SK-N-SH (cell line): Measurements from ENCODE around the gene UCKL1. TPM values are rescaled to one million over a fixed set of nuclear protein-coding genes. Genes with fewer than 3 reads are reported as not detected.

ENCODE experiments used
- CTCF ChIA-PET: fragments of 300-600, 350-600 bp; formaldehyde crosslinking; extraction: SDS; loops from one replicate; lab custom pipeline; 2021; lab: Yijun Ruan, JAX
- POLR2A ChIA-PET: fragments of 350-600 bp; sonication (Branson Sonifier 250); formaldehyde crosslinking; extraction: SDS; loops from one replicate; lab custom pipeline; 2020; ENCODE audit warnings: antibody characterized with exemption, inconsistent platforms; lab: Yijun Ruan, JAX
- DNase-seq: peaks from one replicate; pipeline ENCODE4 v3.0.0; 2012
- H2AFZ ChIP-seq: fragments of 200-600 bp; sonication (generic); 2 replicates; pipeline ENCODE4 v1.8.1; 2016; ENCODE audit warnings: antibody characterized with exemption, mild to moderate bottlenecking, low read depth
- H3F3A ChIP-seq: fragments of 200-600 bp; sonication (generic); replicated peaks from 2 replicates; pipeline ENCODE3; 2016; ENCODE audit warnings: antibody characterized with exemption, mild to moderate bottlenecking; ENCODE audit not compliant: insufficient read depth
- H3K27ac ChIP-seq, 2 experiments: fragments of 200-500 bp in 1 of 2; fragments of 200-600 bp in 1 of 2; sonication (Bioruptor generic) in 1 of 2; sonication (generic), shearing (Covaris generic) in 1 of 2; 2 replicates each; pipeline versions ENCODE4 v1.5.1 to v1.6.1; 2014 to 2016; ENCODE audit warnings: low read depth in 2 of 2, inconsistent platforms in 1 of 2, low read length in 1 of 2, mild to moderate bottlenecking in 1 of 2, mixed read lengths in 1 of 2
- H3K27me3 ChIP-seq: fragments of 200-600 bp; sonication (generic), shearing (Covaris generic); 2 replicates; pipeline ENCODE4 v1.6.1; 2016; ENCODE audit warnings: mixed run types; ENCODE audit not compliant: insufficient read depth
- H3K36me3 ChIP-seq, 2 experiments: fragments of 200-500 bp in 1 of 2; fragments of 200-600 bp in 1 of 2; sonication (Bioruptor generic) in 1 of 2; sonication (generic) in 1 of 2; replicated peaks in 1 of 2; 2 replicates each; pipeline versions ENCODE3 to v1.5.1; 2014 to 2016; ENCODE audit warnings: low read length in 1 of 2, mild to moderate bottlenecking in 1 of 2; ENCODE audit not compliant: insufficient read depth in 2 of 2, control insufficient read depth in 1 of 2
- H3K4me1 ChIP-seq, 2 experiments: fragments of 200-500 bp in 1 of 2; fragments of 200-600 bp in 1 of 2; sonication (Bioruptor generic) in 1 of 2; sonication (generic), shearing (Covaris generic) in 1 of 2; 2 replicates each; pipeline versions ENCODE4 v1.5.1 to v1.6.1; 2014 to 2016; ENCODE audit warnings: low read depth in 1 of 2, low read length in 1 of 2, mixed run types in 1 of 2; ENCODE audit not compliant: insufficient read depth in 2 of 2, control insufficient read depth in 1 of 2
- H3K4me2 ChIP-seq: fragments of 200-600 bp; sonication (generic), shearing (Covaris generic); 2 replicates; pipeline ENCODE4 v1.6.1; 2017; ENCODE audit warnings: mixed run types
- H3K4me3 ChIP-seq, 2 experiments: fragments of 200-500 bp in 1 of 2; fragments of 200-600 bp in 1 of 2; sonication (Bioruptor generic) in 1 of 2; sonication (generic), shearing (Covaris generic) in 1 of 2; 2 replicates each; pipeline versions ENCODE4 v1.5.1 to v1.8.1; 2014 to 2016; ENCODE audit warnings: low read depth in 2 of 2, inconsistent platforms in 1 of 2, low read length in 1 of 2, mild to moderate bottlenecking in 1 of 2, mixed read lengths in 1 of 2, moderate library complexity in 1 of 2
- H3K79me2 ChIP-seq: fragments of 200-600 bp; sonication (generic); 2 replicates; pipeline ENCODE4 v1.8.1; 2017; ENCODE audit warnings: mild to moderate bottlenecking; ENCODE audit not compliant: insufficient read depth
- H3K9ac ChIP-seq: fragments of 200-600 bp; sonication (generic); 2 replicates; pipeline ENCODE4 v1.6.1; 2017; ENCODE audit warnings: mixed run types
- H3K9me2 ChIP-seq: fragments of 200-600 bp; sonication (generic); 2 replicates; pipeline ENCODE4 v1.6.1; 2017; ENCODE audit warnings: mixed run types
- H3K9me3 ChIP-seq: fragments of 200-600 bp; sonication (generic); 2 replicates; pipeline ENCODE4 v1.6.1; 2017; ENCODE audit warnings: mixed run types, mild to moderate bottlenecking, moderate library complexity
- H4K20me1 ChIP-seq: fragments of 200-600 bp; sonication (generic); 2 replicates; pipeline ENCODE4 v1.6.1; 2017; ENCODE audit warnings: mild to moderate bottlenecking, mixed run types; ENCODE audit not compliant: insufficient read depth
- CHD2 ChIP-seq: fragments of 150-350 bp; IDR thresholded peaks from 2 replicates; pipeline ENCODE4 v1.6.1; 2018; ENCODE audit warnings: low read length; ENCODE audit not compliant: partially characterized antibody
- ELF1 ChIP-seq: IDR thresholded peaks from 2 replicates; pipeline ENCODE4 v1.4.0; 2012
- GABPA ChIP-seq: IDR thresholded peaks from 2 replicates; pipeline ENCODE4 v1.4.0; 2012; ENCODE audit warnings: low read depth, mild to moderate bottlenecking
- MEF2A ChIP-seq: IDR thresholded peaks from 2 replicates; pipeline ENCODE4 v1.4.0; 2012; ENCODE audit warnings: low read depth, borderline replicate concordance
- NRF1 ChIP-seq: IDR thresholded peaks from 2 replicates; pipeline ENCODE4 v1.6.1; 2012; ENCODE audit warnings: low read depth, mild to moderate bottlenecking, low read length
- RAD21 ChIP-seq: IDR thresholded peaks from 2 replicates; pipeline ENCODE4 v1.6.1; 2012; ENCODE audit warnings: mild to moderate bottlenecking, low read length
- RCOR1 ChIP-seq: fragments of 150-350 bp; IDR thresholded peaks from 2 replicates; pipeline ENCODE4 v1.6.1; 2017; ENCODE audit warnings: antibody characterized with exemption, low read length
- RFX5 ChIP-seq: IDR thresholded peaks from 2 replicates; pipeline ENCODE4 v1.6.1; 2012; ENCODE audit warnings: mild to moderate bottlenecking, improper control_type of control experiment, low read length
- TAF1 ChIP-seq: IDR thresholded peaks from 2 replicates; pipeline ENCODE4 v1.6.1; 2012; ENCODE audit warnings: low read depth, mild to moderate bottlenecking, low read length, moderate library complexity, borderline replicate concordance
- WGBS: methylation state at CpG from one replicate; pipeline ENCODE4 v1.1.6; 2017; ENCODE audit warnings: low lambda C conversion rate; 5-methylcytosine and 5-hydroxymethylcytosine counted together
- polyA plus RNA-seq, 3 experiments: library from polyadenylated mRNA; depleted of rRNA; stranded (reverse); fragments of >200 nt; gene quantifications; 2 replicates each; pipeline ENCODE4 v1.2.3, GENCODE V29; 2012
- TF ChIP-seq, protein P1 (sequence below): IDR thresholded peaks from 2 replicates; pipeline ENCODE4 v1.4.0; 2012; ENCODE audit warnings: low read depth
- TF ChIP-seq, protein P2 (sequence below): IDR thresholded peaks from 2 replicates; pipeline ENCODE4 v1.4.0; 2012; ENCODE audit warnings: low read depth, borderline replicate concordance
- TF ChIP-seq, protein P3 (sequence below): fragments of 200-600 bp; sonication (generic); IDR thresholded peaks from 2 replicates; pipeline ENCODE4 v1.6.1; 2017; ENCODE audit warnings: antibody characterized with exemption, mild to moderate bottlenecking, moderate library complexity

The UCKL1 gene
- polyA plus RNA-seq, 1 of the 3 experiments (the other 2 are of a cell fraction): 71.6 TPM

DNA sequence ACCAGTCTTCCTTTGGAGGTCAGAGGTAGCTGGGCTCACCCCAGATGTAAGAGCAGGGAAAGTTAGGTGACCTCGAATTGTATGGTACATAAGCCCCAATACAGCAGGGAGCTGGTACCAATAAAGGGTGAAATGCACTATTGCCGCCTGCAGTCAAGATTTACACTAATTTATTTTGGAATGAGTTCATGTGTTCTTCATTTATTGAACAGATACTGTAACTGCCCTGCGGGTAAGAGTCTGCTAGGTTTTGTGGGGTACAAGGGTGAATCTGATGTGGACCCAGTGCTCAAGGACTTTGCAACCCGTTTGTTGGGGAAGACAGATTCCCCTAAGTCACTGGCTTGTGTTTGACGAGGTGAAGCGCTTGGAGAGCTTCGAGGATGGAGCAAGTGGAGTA, 63.8 kb downstream of the UCKL1 start:
- DNase-seq: no peak
- Histone ChIP-seq H3K4me3 (no peak overlapping the region), H3K79me2 (peaks cover 20% of the 10 kb centered on the region), H3K9me2 (no peaks in the 10 kb centered on the region), H4K20me1 (peaks cover 29% of the 10 kb centered on the region), H2AFZ (no peak overlapping the region), H3K27me3 (no peaks in the 10 kb centered on the region), H3K4me1 (peaks cover 7 to 15% of the 10 kb centered on the region in 2 experiments; a peak in 3 of 4 replicates)
- WGBS: 66% methylated on average over 7 of the region's 7 CpGs
- TF ChIP-seq RFX5 (no peak), TAF1 (no peak), CHD2 (no peak), ELF1 (no peak), RCOR1 (no peak), NRF1 (no peak)
- TF ChIP-seq, all 33 proteins: peak for 0
- H3K4me2 ChIP-seq: no peak overlapping the region
- no peak overlapping the region for H3K9ac ChIP-seq
- H3K36me3 ChIP-seq: peaks cover 6 to 37% of the 10 kb centered on the region in 2 experiments
- POLR2A ChIA-PET: no interaction called here
- no peaks in the 10 kb centered on the region for H3K9me3 ChIP-seq
- no peak overlapping the region for H3K27ac ChIP-seq
- CTCF ChIA-PET: interaction anchor here (1.3 to 1.7 kb wide), 2 partner anchors 28 to 117 kb away, joined by 3 to 5 read pairs; no protein-coding TSS in a partner anchor
- H3F3A ChIP-seq: peaks cover 25% of the 10 kb centered on the region

DNA sequence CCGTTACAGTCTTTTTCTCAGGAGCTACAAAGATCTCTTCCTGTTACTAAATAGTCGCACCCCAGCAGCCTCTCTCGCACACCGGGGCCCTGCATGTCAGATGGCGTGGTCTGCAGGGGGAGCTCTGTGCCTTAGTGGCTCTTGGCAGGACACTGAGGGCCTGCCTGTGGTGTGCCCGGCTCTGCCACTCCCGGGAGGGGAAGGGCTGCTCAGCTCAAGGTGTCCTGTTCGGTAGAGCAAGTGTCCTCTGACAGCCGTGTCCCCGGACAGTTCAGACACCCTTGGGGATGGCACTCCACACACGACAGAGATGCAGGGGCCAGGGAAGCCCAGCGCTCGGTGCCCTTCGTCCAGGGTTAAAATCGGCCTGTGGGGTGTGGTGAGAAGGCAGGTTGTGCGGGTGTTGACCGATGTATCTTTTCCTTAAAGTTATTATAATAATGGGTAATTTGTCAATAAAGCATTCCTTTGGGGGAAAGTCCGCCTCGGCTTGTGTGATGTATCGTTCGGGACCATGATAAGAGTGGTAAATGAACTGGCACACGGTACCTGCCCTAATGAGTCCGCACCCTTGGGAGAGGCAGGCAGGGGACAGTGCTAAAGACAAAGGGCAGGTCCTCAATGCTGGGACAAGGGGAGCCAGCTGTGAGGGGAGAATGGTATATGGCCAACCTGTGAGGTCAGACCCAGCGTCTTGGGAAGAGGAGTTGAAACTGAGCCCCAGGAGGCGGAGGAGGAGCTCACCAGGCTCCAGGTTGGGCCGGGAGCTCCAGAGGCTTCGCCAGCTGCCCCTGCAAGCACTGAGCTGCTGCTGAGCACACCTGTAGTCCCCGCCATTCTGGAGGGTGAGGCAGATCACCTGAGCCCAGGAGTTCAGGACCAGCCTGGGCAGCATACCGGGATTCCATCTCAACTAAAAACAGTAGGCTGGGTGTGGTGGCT, 64.9 kb downstream of the UCKL1 start:
- peaks cover 25% of the 10 kb centered on the region for H3F3A ChIP-seq
- H3K9me2 ChIP-seq: no peaks in the 10 kb centered on the region
- TF ChIP-seq ELF1 (no peak), TAF1 (no peak), RAD21 (no peak), NRF1 (no peak), MEF2A (no peak), CHD2 (no peak), GABPA (no peak)
- TF ChIP-seq, protein P1, sequence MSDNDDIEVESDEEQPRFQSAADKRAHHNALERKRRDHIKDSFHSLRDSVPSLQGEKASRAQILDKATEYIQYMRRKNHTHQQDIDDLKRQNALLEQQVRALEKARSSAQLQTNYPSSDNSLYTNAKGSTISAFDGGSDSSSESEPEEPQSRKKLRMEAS: no peak
- TF ChIP-seq, protein P2, sequence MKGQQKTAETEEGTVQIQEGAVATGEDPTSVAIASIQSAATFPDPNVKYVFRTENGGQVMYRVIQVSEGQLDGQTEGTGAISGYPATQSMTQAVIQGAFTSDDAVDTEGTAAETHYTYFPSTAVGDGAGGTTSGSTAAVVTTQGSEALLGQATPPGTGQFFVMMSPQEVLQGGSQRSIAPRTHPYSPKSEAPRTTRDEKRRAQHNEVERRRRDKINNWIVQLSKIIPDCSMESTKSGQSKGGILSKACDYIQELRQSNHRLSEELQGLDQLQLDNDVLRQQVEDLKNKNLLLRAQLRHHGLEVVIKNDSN: no peak
- TF ChIP-seq, protein P3, sequence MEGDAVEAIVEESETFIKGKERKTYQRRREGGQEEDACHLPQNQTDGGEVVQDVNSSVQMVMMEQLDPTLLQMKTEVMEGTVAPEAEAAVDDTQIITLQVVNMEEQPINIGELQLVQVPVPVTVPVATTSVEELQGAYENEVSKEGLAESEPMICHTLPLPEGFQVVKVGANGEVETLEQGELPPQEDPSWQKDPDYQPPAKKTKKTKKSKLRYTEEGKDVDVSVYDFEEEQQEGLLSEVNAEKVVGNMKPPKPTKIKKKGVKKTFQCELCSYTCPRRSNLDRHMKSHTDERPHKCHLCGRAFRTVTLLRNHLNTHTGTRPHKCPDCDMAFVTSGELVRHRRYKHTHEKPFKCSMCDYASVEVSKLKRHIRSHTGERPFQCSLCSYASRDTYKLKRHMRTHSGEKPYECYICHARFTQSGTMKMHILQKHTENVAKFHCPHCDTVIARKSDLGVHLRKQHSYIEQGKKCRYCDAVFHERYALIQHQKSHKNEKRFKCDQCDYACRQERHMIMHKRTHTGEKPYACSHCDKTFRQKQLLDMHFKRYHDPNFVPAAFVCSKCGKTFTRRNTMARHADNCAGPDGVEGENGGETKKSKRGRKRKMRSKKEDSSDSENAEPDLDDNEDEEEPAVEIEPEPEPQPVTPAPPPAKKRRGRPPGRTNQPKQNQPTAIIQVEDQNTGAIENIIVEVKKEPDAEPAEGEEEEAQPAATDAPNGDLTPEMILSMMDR: no peak
- TF ChIP-seq, all 33 proteins: peak for 0
- H2AFZ ChIP-seq: no peak overlapping the region
- no peak for DNase-seq
- H3K9me3 ChIP-seq: no peaks in the 10 kb centered on the region
- no peaks in the 10 kb centered on the region for H3K27me3 ChIP-seq
- no peak overlapping the region for H3K4me2 ChIP-seq
- peaks cover 6 to 42% of the 10 kb centered on the region in 2 experiments for H3K36me3 ChIP-seq
- H3K9ac ChIP-seq: no peak overlapping the region
- peaks cover under 1 to 10% of the 10 kb centered on the region in 2 experiments; a peak in 2 of 4 replicates for H3K4me1 ChIP-seq
- H3K4me3 ChIP-seq: no peak overlapping the region
- peaks cover 21% of the 10 kb centered on the region for H4K20me1 ChIP-seq
- POLR2A ChIA-PET: interaction anchor here (0.5 kb wide), 1 partner anchor 20 kb away, joined by 8 read pairs; no protein-coding TSS in a partner anchor
- peaks cover 10% of the 10 kb centered on the region for H3K79me2 ChIP-seq
- no peak overlapping the region for H3K27ac ChIP-seq
- 93% methylated on average over 19 of the region's 29 CpGs for WGBS
- CTCF ChIA-PET: interaction anchor here (1.3 to 1.7 kb wide), 2 partner anchors 27 to 116 kb away, joined by 3 to 5 read pairs; partner anchors contain the start of gene TPD52L2
